ENCODE measurements around the gene AKR1B1.

- TF ChIP-seq, protein P1, sequence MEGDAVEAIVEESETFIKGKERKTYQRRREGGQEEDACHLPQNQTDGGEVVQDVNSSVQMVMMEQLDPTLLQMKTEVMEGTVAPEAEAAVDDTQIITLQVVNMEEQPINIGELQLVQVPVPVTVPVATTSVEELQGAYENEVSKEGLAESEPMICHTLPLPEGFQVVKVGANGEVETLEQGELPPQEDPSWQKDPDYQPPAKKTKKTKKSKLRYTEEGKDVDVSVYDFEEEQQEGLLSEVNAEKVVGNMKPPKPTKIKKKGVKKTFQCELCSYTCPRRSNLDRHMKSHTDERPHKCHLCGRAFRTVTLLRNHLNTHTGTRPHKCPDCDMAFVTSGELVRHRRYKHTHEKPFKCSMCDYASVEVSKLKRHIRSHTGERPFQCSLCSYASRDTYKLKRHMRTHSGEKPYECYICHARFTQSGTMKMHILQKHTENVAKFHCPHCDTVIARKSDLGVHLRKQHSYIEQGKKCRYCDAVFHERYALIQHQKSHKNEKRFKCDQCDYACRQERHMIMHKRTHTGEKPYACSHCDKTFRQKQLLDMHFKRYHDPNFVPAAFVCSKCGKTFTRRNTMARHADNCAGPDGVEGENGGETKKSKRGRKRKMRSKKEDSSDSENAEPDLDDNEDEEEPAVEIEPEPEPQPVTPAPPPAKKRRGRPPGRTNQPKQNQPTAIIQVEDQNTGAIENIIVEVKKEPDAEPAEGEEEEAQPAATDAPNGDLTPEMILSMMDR (IDR thresholded peaks at IDR 0.05) = no peak
- no peak for TF ChIP-seq FOXM1 (IDR thresholded peaks at IDR 0.05; ENCODE audit: low read depth)
- TF ChIP-seq EP300 (IDR thresholded peaks at IDR 0.05; ENCODE audit: borderline replicate concordance in 1 of 2, low read depth in 1 of 2, low read length in 1 of 2) = no peak
- no peak for TF ChIP-seq TAF1 (IDR thresholded peaks at IDR 0.05; ENCODE audit: borderline replicate concordance, low read depth, low read length)
- no peak for TF ChIP-seq RFX5 (IDR thresholded peaks at IDR 0.05; ENCODE audit: low read length)
- no peak for TF ChIP-seq NRF1 (IDR thresholded peaks at IDR 0.05; ENCODE audit: low read depth, low read length)
- no peak for TF ChIP-seq RAD21 (IDR thresholded peaks at IDR 0.05; ENCODE audit: low read length)
- no peak for TF ChIP-seq YY1 (IDR thresholded peaks at IDR 0.05; ENCODE audit: low read depth)
- TF ChIP-seq MAX (IDR thresholded peaks at IDR 0.05; ENCODE audit: low read depth) = no peak
Measured at GRCh38 chr7:134459981-134460380, 1.1 kb upstream of the AKR1B1 start.

Measured in SK-N-SH (cell line).